HG02588 (cell line): ENCODE results near the gene CALML4.
"Not testable (repeated sequence)": the region's sequence is repeated elsewhere in the genome, so short reads cannot be mapped to it uniquely, and the experiment has no call there.

ENCODE experiments used
- ATAC-seq: cut with Tn5 transposase; IDR thresholded peaks from one replicate; pipeline ENCODE4 v1.9.1; 2021; ENCODE audit warnings: mild to moderate bottlenecking, moderate library complexity; ENCODE audit not compliant: unreplicated experiment

Gene CALML4, protein sequence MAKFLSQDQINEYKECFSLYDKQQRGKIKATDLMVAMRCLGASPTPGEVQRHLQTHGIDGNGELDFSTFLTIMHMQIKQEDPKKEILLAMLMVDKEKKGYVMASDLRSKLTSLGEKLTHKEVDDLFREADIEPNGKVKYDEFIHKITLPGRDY

DNA sequence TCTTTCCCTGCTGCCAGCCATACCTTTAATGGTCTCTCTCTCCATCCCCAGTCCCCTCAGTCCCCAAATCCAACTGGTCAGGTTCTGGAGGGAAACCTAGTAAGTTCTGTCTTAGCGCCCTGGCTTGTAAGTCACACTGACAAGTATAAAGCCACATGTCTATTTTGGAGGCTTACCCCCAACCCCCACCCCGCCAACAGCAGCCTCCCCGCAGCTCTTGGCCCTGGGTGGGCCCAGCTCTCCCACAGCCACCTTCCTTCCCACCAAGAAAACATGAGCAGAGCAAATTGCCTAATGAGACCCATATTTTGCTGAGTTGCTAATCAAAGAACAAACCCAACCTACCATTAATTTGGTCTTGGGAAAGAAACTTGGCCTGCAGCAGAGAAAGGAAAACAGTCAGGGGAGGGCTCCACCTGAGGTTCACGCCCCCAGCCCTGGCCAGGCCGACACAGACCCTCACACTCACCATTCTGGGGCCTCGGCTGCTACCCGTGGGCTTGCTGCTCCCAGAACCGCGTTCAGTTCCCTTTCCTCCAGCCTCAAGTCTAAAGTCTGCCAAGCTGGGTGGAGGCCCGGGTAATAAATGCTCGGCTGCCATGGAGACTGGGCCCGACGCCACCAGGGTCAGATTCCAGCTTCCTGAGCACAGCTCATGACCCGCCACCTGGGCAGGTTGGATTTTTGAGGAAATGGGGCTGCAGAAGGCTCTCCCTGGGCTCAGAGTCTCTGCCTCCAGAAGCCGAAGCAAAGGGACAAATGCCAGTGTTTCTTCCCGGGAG, at the start of gene CALML4:
CALML4 (minus strand) TSS at position 557 of the 782 bp plus-strand sequence; CDS start at position 472, 85 bp downstream.
- ATAC-seq: no peak

DNA sequence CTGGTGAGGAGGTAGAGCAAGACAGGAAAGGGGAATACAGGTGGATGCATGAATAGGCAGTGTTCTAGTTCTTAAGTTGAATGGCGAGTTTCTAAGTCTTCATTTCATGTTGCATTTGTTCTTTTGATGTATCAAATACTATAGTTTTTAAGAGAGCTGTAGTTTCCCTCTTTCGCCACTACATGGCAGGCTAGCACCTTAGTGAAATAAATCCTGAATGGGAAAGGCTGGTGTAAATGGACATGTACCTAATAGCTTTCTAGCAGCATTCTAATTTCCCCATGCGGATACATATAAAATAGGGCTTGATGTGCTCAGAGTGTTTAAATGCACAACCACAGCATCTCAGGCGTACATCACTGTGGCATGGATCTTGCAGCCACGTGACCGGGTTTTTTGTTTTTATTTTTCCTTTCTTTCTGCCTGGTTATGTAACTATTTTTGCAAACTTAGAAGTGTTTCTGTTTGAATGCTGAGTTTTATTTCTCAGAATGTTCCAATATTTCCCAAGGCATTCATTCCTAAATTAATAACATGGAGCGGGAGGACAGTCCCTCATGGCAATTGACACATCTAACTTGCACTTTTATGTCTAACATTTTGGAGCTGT, 47.9 kb upstream of the CALML4 start:
- ATAC-seq: no peak

DNA sequence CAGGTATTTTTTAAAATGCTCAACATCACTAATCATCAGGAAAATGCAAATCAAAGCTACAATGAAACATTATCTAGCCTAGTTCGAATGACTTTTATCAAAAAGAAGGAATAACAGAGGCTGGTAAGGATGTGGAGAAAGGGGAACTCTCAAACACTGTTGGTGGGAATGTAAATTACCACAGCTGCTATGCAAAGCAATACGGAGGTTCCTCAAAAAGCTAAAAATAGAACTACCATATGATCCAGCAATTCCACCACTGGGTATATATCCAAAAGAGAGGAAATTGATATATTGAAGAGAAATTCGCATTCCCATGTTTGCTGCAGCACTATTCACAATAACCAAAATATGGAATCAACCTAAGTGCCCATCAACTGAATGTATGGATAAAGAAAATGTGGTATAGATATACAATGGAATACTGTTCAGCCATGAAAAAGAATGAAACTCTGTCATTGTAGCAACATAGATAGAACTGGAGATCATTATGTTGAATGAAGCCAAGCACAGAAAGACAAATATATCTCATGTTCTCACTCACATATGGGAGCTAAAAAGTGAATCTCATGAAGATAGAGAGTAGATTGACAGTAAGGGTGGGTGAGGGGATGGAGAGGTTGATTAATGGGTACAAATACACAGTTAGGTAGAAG, 44.1 kb upstream of the CALML4 start:
- no peak for ATAC-seq

DNA sequence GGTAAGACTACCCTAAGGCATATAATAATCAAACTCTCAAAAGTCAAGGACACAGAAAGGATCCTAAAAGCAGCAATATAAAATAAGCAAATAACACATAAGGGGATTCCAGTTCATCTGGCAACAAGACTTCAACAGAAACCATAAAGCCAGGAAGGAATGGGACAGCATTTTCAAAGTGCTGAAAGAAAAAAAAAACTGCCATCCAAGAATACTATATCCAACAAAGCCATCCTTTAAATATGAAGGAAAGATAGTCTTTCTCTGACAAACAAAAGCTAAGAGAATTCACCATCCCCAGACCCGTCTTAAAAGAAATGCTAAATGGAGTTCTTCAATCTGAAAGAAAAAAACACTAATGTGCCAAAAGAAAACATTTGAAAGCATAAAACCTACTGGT, 39.1 kb upstream of the CALML4 start:
- no peak for ATAC-seq

DNA sequence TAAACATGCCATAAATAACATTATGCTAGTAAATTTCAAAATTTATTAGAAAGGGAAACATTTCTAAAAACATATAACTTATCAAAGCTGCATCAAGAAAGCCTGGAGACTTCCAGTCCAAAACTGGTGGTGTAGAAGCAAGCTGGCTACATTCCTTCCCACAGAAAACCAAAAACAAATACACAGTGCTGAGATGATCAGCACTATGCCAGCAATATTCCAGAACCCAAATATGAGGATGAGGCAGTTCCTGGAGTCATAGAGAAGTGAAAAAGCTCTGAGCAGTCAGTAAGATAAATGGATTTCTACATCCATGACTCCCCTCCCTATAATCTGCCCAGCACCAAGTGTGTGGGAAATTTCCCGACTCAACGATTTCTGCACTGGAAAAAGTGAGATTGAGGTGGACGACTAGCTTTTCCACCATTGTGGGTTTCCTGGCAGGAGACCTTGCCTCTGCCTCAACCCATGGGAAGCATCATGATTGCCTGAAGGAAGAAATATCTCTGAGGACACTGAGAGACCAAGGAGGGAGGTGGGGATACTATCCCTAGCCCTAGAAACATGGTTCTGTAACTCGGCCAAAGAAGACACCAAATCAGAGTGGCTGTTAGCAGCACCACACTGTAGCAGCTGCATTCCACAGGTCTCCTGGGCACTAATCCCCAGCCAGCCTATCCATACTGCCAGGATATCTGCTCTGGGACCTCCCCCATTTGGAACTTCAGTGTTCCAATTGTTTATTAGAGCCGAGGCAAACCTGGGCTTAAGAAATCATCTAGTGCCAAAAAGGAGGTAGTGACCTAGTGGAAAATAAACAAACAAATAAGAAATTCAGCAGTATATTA, 36.2 kb upstream of the CALML4 start:
- no peak for ATAC-seq

DNA sequence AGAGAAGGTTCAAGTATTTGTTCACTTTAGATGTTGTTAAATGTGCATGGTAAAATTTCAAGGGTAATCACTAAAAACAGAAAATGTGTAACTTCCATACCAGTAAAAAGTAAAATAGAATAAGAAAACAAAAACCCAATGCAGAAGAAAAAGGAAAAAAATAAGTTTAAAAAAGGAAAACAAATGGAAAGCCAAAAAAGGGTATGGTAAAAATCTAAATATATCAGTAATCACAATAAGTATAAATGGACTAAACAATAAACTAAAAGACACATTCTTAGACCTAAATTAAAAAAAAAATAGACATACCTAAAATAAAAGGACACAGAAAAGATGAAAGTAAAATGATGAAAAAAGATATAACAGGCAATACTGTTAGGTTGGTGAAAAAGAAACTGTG, 33.9 kb upstream of the CALML4 start:
- ATAC-seq: no peak

DNA sequence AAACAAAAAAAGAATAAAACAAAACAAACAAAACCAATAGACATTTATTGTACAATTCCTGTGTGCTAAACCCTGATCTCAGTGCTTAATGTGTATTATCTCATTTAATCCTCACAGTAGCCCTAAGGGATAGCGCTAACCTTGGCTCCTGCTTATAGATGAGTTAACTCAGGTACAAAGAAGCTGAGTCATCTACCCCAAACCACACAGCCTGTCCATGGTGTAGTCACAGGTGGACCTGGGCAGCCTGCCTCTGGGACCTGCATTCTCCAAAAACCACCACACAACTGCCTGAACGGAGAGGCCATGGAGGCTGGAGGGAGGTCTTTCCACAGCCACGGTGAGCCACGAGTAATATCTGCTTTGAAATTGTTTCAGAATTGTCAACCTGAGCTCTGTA, 29.9 kb upstream of the CALML4 start:
- no peak for ATAC-seq

DNA sequence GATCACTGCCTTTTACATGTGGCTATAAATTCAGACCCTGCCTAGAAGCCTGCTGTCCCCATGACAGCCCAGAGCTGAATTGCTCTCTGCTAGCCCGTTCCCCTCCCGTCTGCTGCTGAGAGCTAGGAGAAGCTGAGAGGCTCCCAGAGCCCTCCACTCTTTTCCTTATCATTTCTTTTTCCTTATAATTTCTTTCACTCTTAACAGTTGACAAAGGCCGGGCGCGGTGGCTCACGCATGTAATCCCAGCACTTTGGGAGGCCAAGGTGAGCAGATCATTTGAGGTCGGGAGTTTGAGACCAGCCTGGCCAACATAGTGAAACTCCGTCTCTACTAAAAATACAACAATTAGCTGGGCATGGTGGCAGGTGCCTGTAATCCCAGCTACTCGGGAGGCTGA, 29.4 kb upstream of the CALML4 start:
- not testable (repeated sequence) for ATAC-seq

DNA sequence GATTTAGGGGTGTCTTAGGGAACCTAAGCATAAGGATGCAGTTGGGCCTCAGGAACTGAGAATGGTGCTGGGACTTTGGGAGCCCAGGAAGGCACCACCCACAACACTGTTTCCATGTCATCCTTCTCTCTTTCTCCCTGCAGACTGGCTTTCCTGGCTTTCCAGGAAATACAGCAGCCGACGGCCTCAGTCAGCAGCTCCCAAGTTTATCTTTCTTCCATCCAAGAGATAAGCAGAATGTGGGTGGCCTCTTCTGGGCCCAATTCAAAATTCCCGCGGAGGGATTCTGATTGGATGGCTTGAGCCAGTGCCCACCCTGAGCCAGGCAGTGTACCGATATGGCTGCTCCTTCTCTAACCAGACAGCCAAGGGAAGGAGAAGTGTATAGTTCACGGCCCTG, 28.9 kb upstream of the CALML4 start:
- ATAC-seq: no peak

DNA sequence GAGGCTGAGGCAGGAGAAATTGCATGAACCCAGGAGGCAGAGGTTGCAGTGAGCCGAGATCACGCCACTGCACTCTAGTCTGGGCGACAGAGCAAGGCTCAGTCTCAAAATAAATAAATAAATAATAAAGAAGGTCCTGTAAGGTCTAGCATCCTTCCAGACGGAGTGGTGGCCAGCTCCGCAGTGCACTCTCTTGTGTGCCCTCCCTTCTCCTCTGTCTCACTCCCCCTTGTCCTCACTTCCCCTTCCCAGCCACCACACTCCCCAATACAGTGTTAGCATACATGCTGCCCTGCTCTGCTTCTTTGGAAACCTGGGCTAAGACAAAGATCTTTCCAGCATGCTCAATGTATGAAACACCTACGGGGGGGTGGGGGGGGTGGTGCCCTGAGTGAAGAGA, 27.8 kb upstream of the CALML4 start:
- no peak for ATAC-seq

DNA sequence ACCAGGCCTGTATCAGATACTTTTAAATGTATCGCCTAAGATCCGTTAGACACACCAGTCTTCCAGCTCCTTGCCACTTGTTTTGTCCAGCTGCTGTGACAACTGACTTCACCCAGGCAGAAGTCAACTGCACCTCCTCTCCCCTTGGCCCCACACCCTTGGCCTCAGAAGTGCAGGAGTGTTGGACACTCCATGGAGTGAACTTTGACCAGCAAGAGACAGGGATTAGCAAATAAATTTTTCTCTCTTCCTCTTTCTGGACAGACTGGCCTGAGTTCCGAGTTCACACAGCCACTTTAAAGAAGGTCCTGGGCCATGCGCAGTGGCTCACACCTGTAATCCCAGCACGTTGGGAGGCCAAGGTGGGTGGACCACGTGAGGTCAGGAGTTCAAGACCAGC, 27.3 kb upstream of the CALML4 start:
- no peak for ATAC-seq

DNA sequence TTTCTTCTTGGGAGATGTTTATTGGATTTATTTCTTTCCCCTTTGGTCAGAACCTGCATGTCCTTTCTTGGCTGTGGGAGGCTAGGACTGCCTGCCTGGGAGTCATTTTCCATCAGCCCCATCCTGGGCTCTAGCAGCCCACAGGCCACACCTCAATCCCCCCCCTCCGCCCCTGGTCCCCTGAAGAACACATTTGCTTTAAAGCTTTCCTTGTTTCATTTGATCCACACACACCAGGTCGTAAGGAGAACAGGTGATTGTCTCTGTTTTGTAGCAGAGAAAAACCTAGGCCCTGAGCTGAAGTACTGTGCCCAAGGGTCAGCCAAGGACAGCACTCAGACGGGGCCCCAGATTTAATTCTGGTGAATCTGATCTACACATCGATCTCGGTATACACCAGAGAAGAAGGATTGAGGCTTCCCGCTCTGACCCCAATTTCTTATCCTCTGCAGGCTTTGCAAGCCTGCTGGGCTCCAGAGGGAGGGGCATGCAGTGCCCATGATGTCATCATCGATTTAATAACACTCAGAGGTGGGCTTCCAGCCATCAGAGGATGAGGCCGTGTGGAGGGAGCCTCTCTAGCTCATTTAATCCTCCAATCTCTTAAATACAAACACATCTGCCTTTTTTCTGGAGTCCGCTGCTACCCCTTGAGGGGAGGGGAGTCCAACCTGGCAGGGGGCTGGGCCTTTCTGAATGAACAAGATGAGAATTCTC, 26.1 kb upstream of the CALML4 start:
- ATAC-seq: no peak

DNA sequence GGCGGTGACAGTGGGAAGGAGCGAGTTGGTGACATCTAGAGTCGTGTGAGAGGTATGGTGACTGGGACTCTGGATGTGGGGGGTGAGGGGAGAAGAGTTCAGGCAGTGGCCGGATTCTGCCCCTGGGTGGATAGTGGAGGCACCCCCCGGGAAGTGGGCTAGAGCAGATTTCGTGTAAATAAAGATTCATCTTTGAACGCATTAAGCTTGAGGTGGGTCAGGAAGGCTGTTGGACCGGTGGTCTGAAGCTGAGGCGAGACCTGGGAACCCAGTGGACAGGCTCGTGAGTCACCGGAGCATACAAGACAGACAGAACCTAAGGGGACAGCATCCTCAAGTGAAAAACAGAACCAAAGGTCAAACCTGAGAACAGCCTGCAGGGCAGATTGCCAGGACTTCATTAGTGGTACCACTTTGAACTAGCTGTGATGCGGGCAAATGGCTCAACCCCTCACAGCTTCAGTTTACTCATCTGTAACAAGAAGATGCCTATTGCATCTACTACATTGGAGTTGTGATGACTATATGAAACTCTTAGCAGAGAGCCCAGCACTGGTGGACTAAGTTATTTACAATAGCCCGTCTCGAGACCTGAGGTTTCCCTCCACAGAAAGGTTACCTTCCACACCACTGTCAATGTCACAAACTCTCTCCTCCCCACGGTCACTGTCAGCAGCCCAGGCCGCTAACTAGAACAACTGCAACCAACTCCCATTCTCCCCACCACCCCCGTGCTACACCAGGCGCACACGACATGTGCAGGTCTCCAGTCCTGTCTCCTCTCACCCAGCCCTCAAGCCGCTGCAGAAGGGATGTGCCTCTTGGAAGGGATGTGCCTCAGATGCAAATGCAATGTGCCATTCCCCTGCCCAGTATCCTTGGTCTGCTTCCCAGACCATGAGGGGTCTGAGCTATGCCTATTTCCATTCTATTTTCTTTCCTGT, 25.3 kb upstream of the CALML4 start:
- ATAC-seq: no peak

DNA sequence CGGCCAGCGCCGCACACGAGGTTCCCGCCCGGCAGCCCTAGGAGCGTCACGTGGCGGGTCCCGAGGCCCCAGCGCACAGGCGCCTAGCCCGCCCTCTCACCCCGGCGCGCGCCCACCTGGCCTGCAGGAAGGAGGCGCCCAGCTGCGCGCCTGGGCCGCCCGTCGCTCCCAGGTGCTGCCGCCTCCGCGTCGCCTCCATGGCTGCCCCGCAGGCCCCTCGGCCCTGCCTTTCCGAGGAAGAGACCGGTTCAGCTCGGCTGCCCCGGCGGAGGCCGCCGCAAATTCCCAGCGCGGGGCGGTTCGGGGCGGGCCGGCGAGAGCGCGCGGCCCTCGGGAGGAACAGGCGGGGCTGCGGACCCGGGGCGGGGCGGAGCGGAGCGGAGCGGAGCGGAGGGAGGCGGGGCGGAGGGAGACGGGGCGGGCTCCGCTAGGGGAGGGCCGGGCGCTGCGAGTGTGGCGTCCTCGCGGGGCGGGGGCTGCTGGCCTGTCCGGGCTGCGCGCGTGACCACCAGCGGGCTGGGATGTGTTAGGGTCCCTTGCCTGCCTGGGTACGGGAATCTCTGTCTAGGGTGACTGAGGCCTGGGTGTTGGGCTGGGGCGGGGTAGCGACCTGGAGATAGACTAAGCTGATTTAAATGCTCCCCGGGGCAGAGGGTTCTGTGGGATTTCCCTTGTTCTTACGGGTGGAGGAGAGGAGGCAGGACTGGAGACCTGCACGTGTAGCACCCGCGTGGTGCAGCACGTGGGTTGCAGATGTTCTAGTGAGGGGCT, 24.4 kb upstream of the CALML4 start, which contains the start of gene CLN6:
CLN6 (minus strand) TSS at position 343 of the 771 bp plus-strand sequence; CDS start at position 199, 144 bp downstream.
- ATAC-seq: peak; percentile 73

DNA sequence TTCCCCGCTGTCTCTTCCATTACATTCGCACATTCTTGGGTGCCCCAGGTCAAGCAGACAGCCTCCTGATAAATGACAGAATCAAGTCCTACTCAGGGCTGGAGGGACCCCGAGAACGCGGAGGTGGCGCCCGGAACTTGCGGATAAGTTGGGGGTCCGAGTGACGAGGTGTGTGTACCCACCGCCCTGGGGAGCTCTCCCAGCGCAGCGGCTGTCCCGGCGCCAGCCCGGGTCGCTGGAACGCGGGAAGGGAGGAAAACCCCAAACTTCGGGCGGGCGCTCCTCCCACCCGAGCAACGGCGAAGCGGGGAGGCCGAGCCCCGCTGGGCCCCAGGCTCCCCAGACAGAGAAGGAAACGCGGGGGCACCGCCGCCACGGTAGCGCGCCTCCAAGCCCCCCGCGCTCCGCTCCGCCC, 23.8 kb upstream of the CALML4 start:
- ATAC-seq: peak; percentile 4

DNA sequence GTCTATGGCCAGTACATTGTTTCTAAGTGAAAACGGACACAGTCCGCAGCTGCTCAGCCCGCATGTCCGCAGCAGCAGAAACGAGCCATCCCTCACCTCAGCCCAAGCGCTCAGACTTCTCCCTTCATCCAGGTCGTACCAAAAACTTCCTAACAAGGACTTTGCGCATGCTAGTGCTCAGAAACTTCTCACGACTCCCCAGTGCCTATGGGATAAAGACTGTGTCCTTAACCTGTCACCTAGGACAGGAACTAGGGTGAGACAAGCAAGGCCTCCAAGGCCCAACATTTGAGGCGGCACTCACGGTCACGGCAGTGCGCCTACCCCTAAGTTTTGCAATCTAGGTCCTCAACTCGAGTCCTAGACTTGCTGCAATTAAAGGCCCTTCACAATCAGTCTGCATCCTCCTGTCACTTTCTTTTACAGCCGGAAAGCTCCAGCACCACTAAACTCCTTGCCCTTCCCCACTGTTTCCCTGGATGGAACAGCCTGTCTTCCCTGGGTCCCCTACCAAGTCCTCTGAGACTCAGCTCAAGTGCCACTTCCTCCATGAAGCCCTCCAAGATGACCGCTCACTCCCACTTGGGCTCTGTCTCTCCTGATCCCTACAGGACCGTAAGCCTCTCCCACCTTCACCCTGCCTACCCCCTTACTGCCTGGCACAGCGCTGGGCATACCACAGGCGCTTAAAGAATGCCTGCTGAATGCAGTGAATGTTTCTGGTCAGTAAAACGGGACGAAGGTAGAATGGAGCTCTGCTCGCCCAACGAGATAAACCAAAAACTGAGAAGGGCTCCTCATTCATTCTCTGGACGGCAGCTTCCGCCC, 23.2 kb upstream of the CALML4 start:
- no peak for ATAC-seq

DNA sequence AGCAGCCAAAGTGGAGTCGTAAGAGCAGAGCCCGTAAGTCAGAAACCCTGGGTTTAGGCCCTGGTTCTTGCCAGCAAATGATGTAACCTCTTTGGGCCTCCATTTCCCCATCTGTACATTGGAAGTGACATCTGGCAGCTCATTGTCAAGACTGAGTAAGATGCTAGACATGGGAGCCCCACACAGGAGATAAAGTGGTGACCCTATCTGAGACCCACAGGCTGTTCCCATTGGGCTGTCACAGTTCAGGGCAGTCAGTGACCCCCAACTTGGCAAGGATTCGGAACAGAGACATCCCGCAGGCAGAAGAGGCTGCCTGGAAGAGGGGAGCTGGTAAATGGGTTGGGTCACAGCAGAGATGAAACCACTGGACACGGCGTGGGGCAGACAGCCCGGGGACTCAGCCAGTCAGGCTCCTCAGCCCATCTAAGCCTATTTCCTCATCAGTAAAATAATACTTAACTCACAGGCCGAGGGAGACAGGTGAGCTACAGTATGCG, 22.6 kb upstream of the CALML4 start:
- ATAC-seq: no peak
